Measurements from ENCODE around the gene FBXO15. TPM values are rescaled to one million over a fixed set of nuclear protein-coding genes. Genes with fewer than 3 reads are reported as not detected.
A peak's percentile ranks its signal among the peaks of the same experiment; 100 is the strongest.

FBXO15 gene, protein sequence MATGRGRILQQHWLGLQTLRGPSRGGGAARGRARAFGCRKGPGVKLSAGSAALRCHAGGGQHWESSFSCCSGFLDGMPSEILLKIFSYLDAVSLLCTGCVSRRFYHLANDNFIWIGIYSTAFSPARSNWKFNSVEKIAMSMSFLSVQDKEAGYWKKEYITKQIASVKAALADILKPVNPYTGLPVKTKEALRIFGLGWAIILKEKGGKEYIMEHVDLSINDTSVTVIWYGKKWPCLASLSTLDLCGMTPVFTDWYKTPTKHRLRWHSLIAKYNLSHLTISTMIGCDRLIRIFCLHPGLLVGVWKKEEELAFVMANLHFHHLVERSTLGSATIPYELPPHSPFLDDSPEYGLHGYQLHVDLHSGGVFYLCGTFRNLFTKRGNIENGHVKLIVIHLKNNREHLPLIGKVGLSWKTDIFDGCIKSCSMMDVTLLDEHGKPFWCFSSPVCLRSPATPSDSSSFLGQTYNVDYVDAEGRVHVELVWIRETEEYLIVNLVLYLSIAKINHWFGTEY
- total RNA-seq (ENCODE audit: unreplicated experiment) = 0.76 TPM
- long read RNA-seq, partial matches to known transcripts = 0 of 2 reads
- long read RNA-seq, other reads (novel, unspliced or antisense) = 0 of 2 reads

DNA sequence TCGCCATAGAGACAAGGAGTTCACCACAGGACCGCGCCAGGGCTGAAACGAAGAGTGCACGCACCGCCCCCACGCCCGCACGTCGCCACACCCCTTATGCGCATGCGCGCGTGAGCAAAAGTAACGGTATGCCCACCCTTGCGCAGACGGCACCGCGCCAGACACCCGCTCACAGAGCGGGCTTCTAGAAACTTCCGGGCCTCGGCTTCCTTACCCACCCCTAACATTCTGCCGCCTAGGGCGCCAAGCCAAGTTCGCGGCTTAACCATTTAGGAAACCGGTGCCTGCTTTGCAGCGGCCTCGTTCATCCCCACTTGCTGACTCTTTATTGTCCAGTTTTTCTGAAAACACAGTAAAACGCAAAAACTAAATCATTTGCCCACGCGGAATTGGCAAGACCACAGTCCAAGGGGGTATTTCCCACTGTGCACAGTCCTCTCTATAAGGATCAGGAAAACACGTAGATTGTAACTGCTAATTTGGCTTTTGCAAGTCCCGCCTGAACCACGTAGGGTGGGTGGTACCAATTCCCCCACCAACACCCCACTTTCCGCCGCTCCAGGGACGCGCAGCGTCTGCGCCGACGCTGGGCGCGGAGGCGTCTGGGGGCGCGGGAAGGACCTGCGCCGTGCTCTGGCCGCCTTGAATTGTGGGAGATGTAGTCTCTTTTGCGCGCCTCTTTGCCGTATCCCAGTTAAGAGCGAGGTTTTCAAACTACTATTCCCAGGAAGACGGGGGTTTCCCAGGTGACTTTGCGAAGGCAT lies at the start of gene FBXO15, which contains the start of gene TIMM21:
TSS of gene FBXO15 (minus strand) at position 56 of the 764 bp plus-strand sequence. CDS start at position 7, 49 bp downstream.
TSS of gene TIMM21 (plus strand) at position 745 of the 764 bp plus-strand sequence. CDS start 286 bp downstream, outside the sequence.
- Mint-ChIP-seq H3K4me1 (ENCODE audit: low read depth, unreplicated experiment) (peaks cover 11% of the 10 kb centered on the region), H3K27ac (ENCODE audit: unreplicated experiment) (peak within 1 kb of the TSS; percentile 84), H3K9me3 (ENCODE audit: unreplicated experiment) (peaks cover 4% of the 10 kb centered on the region), H3K4me3 (ENCODE audit: unreplicated experiment) (peak within 1 kb of the TSS; percentile 95), H3K36me3 (ENCODE audit: unreplicated experiment) (no peaks in the 10 kb centered on the region), H3K27me3 (ENCODE audit: unreplicated experiment) (peaks cover 7% of the 10 kb centered on the region)
- DNase-seq = peak; percentile 96
- TF ChIP-seq, protein P1, sequence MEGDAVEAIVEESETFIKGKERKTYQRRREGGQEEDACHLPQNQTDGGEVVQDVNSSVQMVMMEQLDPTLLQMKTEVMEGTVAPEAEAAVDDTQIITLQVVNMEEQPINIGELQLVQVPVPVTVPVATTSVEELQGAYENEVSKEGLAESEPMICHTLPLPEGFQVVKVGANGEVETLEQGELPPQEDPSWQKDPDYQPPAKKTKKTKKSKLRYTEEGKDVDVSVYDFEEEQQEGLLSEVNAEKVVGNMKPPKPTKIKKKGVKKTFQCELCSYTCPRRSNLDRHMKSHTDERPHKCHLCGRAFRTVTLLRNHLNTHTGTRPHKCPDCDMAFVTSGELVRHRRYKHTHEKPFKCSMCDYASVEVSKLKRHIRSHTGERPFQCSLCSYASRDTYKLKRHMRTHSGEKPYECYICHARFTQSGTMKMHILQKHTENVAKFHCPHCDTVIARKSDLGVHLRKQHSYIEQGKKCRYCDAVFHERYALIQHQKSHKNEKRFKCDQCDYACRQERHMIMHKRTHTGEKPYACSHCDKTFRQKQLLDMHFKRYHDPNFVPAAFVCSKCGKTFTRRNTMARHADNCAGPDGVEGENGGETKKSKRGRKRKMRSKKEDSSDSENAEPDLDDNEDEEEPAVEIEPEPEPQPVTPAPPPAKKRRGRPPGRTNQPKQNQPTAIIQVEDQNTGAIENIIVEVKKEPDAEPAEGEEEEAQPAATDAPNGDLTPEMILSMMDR (IDR thresholded peaks at IDR 0.05; ENCODE audit: partially characterized antibody, unreplicated experiment) = no peak

DNA sequence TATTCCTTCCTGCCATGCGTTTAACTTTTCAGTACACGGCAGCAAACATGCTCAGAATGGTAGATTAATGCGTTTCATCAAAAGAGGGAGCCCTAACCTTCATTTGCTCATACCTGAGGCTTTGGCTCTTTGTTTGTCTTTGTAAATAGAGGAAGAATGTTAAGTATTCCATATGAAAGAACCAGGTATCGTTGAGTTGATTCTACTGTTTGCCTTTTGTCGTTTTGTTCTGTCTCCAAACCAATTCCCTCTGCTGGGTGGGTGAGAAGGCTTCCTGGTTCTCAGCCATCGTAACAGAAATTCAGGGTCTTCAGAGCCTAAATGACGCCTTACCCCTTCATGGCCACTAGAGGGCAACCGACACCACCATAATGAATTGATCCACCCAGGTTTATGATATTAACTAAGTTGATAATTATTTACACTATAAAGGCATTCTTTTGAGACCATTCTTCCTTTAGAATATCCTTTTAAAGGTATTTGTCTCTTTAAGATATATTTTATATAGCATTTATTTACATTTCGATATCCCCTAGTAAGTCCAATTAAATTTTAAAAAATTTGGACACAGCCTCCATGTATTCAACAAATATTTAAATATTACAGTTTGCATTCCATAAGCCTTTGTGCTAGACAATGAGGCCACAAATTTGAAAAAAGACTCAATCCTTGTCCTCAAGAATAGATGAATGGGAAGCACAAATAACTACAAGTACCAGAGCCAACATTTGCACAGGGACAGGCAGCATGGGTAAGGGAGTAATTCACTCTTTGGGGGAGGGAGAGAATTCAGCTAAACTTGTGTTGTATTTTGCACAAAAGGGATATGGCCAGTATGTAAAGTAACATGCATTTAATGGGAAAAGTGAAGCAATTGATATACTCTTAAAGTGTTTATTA lies 48.8 kb upstream of the FBXO15 start:
- TF ChIP-seq, protein P1 (IDR thresholded peaks at IDR 0.05; ENCODE audit: partially characterized antibody, unreplicated experiment) = peak; percentile 97
- H3K27me3 Mint-ChIP-seq (ENCODE audit: unreplicated experiment) = peaks cover 2% of the 10 kb centered on the region
- peak overlapping the region; percentile 12 for H3K4me3 Mint-ChIP-seq (ENCODE audit: unreplicated experiment)
- H3K36me3 Mint-ChIP-seq (ENCODE audit: unreplicated experiment) = no peaks in the 10 kb centered on the region
- H3K27ac Mint-ChIP-seq (ENCODE audit: unreplicated experiment) = no peak overlapping the region
- no peaks in the 10 kb centered on the region for H3K4me1 Mint-ChIP-seq (ENCODE audit: low read depth, unreplicated experiment)
- DNase-seq = no peak
- peaks cover 3% of the 10 kb centered on the region for H3K9me3 Mint-ChIP-seq (ENCODE audit: unreplicated experiment)

DNA sequence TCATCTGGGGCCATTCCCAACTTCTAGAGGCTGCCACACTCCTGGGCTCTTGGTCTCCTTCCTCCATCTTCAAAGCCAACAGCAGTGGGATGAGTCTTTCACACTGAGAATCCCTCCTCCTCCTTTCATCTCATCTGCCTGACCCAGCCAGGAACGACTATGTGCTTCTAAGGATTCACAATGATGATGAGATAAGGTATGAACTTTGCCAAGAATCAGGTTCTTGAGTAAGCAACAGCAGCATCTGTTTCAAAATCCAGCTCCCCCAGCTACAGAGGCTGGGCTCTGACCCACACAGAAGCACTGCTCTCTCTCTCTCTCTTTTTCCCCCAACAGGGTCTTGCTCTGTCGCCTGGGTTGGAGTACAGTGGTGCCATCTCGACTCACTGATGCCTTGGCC lies 47.1 kb upstream of the FBXO15 start:
- H3K36me3 Mint-ChIP-seq (ENCODE audit: unreplicated experiment) = no peaks in the 10 kb centered on the region
- no peak for DNase-seq
- TF ChIP-seq, protein P1 (IDR thresholded peaks at IDR 0.05; ENCODE audit: partially characterized antibody, unreplicated experiment) = no peak

DNA sequence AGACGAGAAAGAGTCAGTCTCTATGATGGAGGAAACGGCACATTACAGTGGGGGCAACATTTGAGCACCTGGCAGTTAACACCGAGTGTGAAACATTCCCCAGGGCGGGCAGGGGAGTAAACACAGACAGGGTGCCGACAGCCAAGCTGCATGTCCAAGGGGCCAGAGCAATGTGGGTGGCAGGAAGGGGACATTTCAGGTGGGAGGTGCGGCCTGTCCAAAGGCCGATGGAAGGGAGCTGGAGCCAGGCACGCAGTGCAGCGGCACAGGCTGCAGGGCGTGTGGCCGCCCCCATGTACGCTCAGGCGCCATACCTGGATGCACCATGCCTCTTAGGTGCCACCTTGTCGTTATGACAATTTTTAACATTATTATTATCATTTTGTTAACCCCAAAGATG lies 43.9 kb upstream of the FBXO15 start:
- Mint-ChIP-seq H3K9me3 (ENCODE audit: unreplicated experiment) (peaks cover 1% of the 10 kb centered on the region), H3K4me1 (ENCODE audit: low read depth, unreplicated experiment) (peaks cover 9% of the 10 kb centered on the region), H3K27me3 (ENCODE audit: unreplicated experiment) (peaks cover 2% of the 10 kb centered on the region), H3K4me3 (ENCODE audit: unreplicated experiment) (no peak overlapping the region), H3K36me3 (ENCODE audit: unreplicated experiment) (no peaks in the 10 kb centered on the region), H3K27ac (ENCODE audit: unreplicated experiment) (no peak overlapping the region)
- TF ChIP-seq, protein P1 (IDR thresholded peaks at IDR 0.05; ENCODE audit: partially characterized antibody, unreplicated experiment) = no peak
- no peak for DNase-seq

More for the DNA sequence above, 47.1 kb upstream of the FBXO15 start:
- H3K4me3 Mint-ChIP-seq (ENCODE audit: unreplicated experiment) = no peak overlapping the region
- H3K27ac Mint-ChIP-seq (ENCODE audit: unreplicated experiment) = no peak overlapping the region
- peaks cover 3% of the 10 kb centered on the region for H3K9me3 Mint-ChIP-seq (ENCODE audit: unreplicated experiment)
- H3K4me1 Mint-ChIP-seq (ENCODE audit: low read depth, unreplicated experiment) = peaks cover 4% of the 10 kb centered on the region
- H3K27me3 Mint-ChIP-seq (ENCODE audit: unreplicated experiment) = peaks cover 2% of the 10 kb centered on the region

Measured in glutamatergic neuron (in vitro differentiated cells).